ENCODE data around the gene RAD51D.
"Not testable (repeated sequence)": the region's sequence is repeated elsewhere in the genome, so short reads cannot be mapped to it uniquely, and the experiment has no call there.

RAD51D gene

GRCh38 chr17:35119370-35120165 is at the start of gene RAD51D:
TSS of gene RAD51D (minus strand) at chr17:35119860. CDS start at chr17:35119613, 247 bp downstream.
- DNase-seq (ENCODE audit: low read depth) = peak; percentile 69

DNA sequence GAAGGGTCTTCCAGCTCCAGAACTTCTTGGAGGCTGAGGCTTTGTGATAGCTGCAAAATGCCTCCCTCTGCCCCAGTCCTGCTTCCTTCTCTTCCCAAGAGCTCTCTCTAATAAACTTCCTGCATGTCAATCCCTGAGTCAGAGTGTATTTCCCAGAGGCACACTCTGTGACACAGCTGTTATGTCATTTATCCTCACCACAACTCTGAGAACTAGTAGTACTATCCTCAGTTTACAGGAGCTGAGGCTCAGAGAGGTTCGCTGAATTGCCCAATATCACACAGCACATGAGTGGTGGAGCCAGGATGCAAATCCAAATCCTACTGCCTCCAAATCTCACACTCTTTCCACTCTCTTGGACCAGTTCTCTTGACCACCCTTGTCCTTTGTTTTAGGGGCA is 48.0 kb upstream of the RAD51D start:
- DNase-seq (ENCODE audit: low read depth) = no peak

- DNase-seq (ENCODE audit: low read depth) = no peak
These were observed 47.4 kb upstream of the RAD51D start for GRCh38 chr17:35167046-35167445.

- DNase-seq (ENCODE audit: low read depth) = no peak
These were observed 46.9 kb upstream of the RAD51D start for GRCh38 chr17:35166526-35166925.

- no peak for DNase-seq (ENCODE audit: low read depth)
These were observed 45.1 kb upstream of the RAD51D start for GRCh38 chr17:35164716-35165115.

DNA sequence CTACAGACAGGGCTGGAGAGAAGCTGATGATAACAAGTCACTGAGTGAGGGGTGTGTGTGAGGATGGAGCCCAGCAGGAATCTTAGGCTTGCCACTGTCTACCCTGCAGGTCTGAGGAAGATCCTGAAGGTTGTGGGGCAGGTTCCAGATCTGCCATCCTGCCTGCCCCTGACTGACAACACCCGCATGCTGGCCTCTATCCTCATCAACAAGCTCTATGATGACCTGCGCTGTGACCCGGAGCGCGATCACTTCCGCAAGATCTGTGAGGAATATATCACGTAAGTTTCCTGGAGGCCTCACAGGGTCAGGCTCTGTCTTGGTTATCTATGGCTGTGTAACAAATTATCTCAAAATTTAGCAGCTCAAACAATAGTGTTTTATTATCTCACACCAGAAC is 44.2 kb upstream of the RAD51D start:
- DNase-seq (ENCODE audit: low read depth) = no peak

DNA sequence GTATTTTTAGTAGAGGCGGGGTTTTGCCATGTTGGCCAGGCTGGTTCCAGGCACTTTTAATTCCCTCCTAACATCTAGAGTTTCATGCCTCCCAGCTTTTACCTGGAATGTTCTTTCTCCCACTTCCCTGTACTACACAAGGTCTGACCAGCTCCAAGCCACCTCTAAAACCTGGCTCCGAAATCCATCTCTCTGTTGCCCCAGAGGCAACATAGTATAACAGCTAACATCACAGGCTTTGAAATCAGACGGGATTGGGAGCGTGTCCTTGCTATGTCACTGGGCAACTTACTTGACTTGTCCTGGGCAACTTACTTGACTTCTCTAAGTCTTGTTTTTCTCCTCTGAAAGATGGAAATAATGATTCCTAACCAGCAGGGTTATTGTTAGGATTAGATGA is 43.1 kb upstream of the RAD51D start:
- DNase-seq (ENCODE audit: low read depth) = no peak

- DNase-seq (ENCODE audit: low read depth) = no peak
These were observed 41.7 kb upstream of the RAD51D start for GRCh38 chr17:35161281-35161761.

GRCh38 chr17:35160354-35161201 is 40.9 kb upstream of the RAD51D start:
- DNase-seq (ENCODE audit: low read depth) = no peak

- DNase-seq (ENCODE audit: low read depth) = no peak
These were observed 40.3 kb upstream of the RAD51D start for GRCh38 chr17:35159940-35160339.

GRCh38 chr17:35155246-35155645 is 35.6 kb upstream of the RAD51D start:
- DNase-seq (ENCODE audit: low read depth) = no peak

DNA sequence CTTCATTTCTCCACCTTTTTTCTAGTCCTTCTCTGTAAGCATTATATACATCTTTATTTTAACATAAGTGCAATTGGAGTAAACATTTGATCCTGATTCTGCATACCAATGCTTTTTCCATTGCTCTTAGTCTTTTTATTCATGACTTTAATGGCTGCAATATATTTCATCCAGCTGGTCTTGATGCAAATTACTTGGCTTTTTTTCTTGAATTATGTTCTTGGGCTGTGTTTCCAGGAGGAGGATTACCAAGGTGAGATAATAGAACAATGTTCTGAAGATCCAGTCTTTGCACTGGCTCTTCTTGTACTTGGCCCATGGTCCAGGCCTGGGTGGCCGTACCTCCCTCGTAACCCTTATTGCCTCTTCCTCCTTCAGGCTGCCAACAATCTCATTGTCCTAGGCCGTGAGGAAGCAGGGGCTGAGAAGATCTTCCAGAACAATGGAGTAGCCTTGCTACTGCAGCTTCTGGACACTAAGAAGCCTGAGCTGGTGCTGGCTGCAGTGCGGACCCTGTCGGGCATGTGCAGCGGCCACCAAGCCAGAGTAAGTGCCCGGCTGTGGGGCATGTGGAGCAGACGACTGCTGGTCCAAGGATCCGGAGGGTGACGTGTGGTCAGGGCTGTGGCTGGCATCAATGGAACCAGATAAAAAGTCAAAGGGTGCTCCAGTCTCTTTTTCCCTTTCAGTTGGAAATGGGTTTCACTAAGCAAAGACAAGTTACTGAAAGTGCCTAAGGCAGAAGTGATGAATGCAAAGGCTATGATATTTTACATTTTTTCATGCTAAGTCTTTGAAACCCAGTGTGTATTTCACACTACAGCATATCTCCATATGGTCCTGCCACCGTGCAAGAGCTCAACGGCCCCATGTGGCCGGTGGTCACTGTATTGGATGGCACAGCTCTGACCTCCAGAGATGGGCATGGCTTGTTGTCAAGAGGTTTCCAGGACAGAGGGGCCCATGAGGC is 34.8 kb upstream of the RAD51D start:
- no peak for DNase-seq (ENCODE audit: low read depth)

DNA sequence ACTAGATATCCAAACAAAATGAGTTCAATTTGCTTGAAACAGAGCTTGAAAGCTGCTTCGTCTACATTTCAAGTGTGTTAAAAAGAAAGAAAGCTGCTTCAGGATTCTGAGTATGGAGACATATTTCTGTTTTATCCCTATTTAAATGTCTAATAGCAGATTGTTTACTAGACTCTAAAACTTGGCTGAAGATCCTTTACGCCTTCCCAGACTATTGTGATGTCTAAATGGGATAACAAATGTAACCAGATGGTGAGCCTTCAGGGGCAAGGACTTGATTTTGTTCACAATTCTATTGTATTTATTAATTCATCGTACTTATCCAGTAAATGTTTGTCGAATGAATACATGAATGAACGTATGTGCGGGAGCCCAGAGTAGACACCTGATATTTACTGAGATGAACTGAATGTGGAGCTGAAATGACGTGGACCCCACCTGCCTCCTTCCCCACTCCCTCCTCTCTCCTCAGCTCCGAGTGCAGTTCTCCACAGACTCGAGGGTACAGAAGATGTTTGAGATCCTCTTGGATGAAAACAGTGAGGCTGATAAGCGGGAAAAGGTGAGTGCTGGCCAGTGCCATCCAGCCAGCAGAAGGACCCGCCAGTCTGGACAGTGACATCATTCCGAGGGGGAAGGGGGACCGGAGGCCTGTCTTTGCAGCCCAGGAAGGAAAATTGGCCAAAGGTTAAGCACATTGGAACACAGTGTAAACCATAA is 32.9 kb upstream of the RAD51D start:
- no peak for DNase-seq (ENCODE audit: low read depth)

DNA sequence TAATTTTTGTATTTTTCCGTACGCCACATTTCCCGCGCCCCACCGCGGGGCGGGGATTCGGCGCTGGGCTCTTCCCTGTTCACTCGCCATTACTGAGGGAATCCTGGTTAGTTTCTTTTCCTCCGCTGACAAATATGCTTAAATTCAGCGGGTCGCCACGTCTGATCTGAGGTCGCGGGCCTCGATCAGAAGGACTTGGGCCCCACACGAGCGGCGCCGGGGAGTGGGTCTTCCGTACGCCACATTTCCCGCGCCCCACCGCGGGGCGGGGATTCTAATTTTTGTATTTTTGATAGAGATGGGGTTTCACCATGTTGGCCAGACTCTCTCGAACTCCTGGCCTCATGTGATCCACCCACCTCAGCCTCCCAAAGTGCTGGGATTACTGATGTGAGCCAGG is 31.4 kb upstream of the RAD51D start:
- DNase-seq (ENCODE audit: low read depth) = not testable (repeated sequence)

DNA sequence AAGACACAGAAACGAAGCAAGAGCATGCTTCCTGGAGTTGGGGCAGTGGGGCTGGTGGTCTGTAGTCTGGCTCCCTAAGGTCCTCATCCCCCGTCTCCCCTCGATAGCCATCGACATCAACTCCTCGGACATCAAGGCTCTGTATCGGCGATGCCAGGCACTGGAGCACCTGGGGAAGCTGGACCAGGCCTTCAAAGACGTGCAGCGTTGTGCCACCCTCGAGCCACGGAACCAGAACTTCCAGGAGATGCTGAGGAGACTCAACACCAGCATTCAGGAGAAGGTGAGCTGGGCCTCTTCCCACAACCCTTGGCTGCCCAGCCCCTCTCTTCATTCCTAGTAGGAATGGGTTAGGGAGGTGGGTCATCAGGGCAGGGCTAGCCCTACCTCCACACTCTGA is 30.3 kb upstream of the RAD51D start:
- DNase-seq (ENCODE audit: low read depth) = no peak

DNA sequence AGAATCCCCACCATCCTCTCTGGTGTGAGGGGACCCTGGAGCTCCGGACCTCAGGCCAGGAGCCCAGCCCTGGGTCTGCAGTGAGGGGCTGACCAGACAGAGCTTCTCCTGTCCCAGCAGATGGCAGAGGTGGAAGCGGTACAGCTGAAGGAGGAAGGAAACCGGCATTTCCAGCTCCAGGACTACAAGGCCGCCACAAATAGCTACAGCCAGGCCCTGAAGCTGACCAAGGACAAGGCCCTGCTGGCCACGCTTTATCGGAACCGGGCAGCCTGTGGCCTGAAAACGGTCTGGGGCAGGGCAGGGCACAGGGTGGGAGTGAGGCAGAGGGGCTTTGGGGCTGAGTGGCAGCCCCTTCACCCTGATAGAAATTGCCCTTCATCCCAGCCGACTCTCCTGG is 28.5 kb upstream of the RAD51D start:
- no peak for DNase-seq (ENCODE audit: low read depth)

GRCh38 chr17:35147375-35147905 is 27.8 kb upstream of the RAD51D start, which contains the start of gene UNC45B:
TSS of gene UNC45B (plus strand) at chr17:35147817. CDS start at chr17:35148264, 447 bp downstream.
- DNase-seq (ENCODE audit: low read depth) = no peak

GRCh38 chr17:35146214-35146833 is 26.7 kb upstream of the RAD51D start:
- no peak for DNase-seq (ENCODE audit: low read depth)

DNA sequence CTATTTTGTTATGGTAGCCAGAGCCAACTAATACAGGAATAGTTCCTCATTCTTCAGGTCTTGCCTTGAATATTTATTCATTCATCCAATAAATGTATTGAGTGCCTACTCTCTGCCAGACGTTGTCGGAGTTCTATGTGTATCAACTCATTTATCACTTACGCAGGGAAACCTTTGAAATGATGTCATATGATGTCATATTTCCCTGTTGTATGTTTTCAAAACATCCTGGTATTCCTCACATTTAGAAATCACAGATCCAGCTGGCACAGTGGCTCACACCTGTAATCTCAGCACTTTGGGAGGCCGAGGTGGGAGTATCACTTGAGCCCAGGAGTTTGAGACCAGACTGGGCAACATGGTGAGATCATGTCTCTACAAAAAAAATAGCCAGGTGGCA is 25.2 kb upstream of the RAD51D start:
- DNase-seq (ENCODE audit: low read depth) = no peak

GRCh38 chr17:35142467-35142796 is 22.8 kb upstream of the RAD51D start:
- DNase-seq (ENCODE audit: low read depth) = no peak
